RPMI7951 (cell line): ENCODE results near the gene VASP. TPM values are rescaled to one million over a fixed set of nuclear protein-coding genes. Genes with fewer than 3 reads are reported as not detected.

Experiments used
- DNase-seq: peaks from one replicate; pipeline ENCODE4 v3.0.0-alpha.2; 2012; ENCODE audit warnings: low read depth
- total RNA-seq: library from RNA; depleted of rRNA; stranded (reverse); fragments of >200 nt; shearing (Covaris generic); gene quantifications from 2 replicates; pipeline ENCODE4 v1.2.3, GENCODE V29; 2014; rRNA removed

Gene VASP
- total RNA-seq: 53.8 and 79.1 TPM in 2 replicates

GRCh38 chr19:45506989-45507871 is at the start of gene VASP:
TSS of gene VASP (plus strand) at chr19:45507479. CDS start at chr19:45507772, 293 bp downstream.
- DNase-seq: peak; percentile 90

- no peak for DNase-seq
These were observed 49.5 kb upstream of the VASP start for GRCh38 chr19:45457776-45458175.

GRCh38 chr19:45460807-45461347 is 46.4 kb upstream of the VASP start:
- no peak for DNase-seq

- DNase-seq: no peak
These were observed 45.1 kb upstream of the VASP start for GRCh38 chr19:45462174-45462573.

GRCh38 chr19:45463241-45463640 is 44.0 kb upstream of the VASP start:
- DNase-seq: no peak

- DNase-seq: no peak
These were observed 43.0 kb upstream of the VASP start for GRCh38 chr19:45464274-45464673.

- no peak for DNase-seq
These were observed 42.3 kb upstream of the VASP start for GRCh38 chr19:45464852-45465441.

- DNase-seq: no peak
These were observed 40.2 kb upstream of the VASP start for GRCh38 chr19:45467115-45467455.

- DNase-seq: peak; percentile 95
These were observed 39.7 kb upstream of the VASP start, which contains the start of gene FOSB for GRCh38 chr19:45467456-45468158. TSS of gene FOSB (plus strand) at chr19:45467996. CDS start at chr19:45468587, 591 bp downstream.

- DNase-seq: no peak
These were observed 39.1 kb upstream of the VASP start for GRCh38 chr19:45468159-45468651.

GRCh38 chr19:45468803-45469131 is 38.5 kb upstream of the VASP start:
- no peak for DNase-seq

- peak; percentile 94 for DNase-seq
These were observed 37.9 kb upstream of the VASP start for GRCh38 chr19:45469132-45469944.

- peak; percentile 79 for DNase-seq
These were observed 37.1 kb upstream of the VASP start for GRCh38 chr19:45469945-45470761.

- no peak for DNase-seq
These were observed 36.6 kb upstream of the VASP start for GRCh38 chr19:45470762-45471081.

- no peak for DNase-seq
These were observed 36.0 kb upstream of the VASP start for GRCh38 chr19:45471111-45471930.

GRCh38 chr19:45471931-45472562 is 35.2 kb upstream of the VASP start:
- DNase-seq: no peak

- no peak for DNase-seq
These were observed 34.5 kb upstream of the VASP start for GRCh38 chr19:45472563-45473366.

GRCh38 chr19:45473367-45473681 is 34.0 kb upstream of the VASP start:
- no peak for DNase-seq
